CD1c-positive myeloid dendritic cell (primary cell): ENCODE data around the gene TICRR.

Experiments used
- DNase-seq: peaks from one replicate; pipeline ENCODE4 v3.0.0-alpha.2; 2016; ENCODE audit errors: extremely low spot score

TICRR gene

GRCh38 chr15:89654847-89655805 lies 79.9 kb downstream of the TICRR start, which contains the start of gene KIF7:
KIF7 (minus strand) TSS chr15:89655467; CDS start chr15:89652930, 2,537 bp downstream.
- DNase-seq, result no peak

- no peak for DNase-seq
These were observed 81.0 kb downstream of the TICRR start for GRCh38 chr15:89656116-89656815.

GRCh38 chr15:89657686-89658200 lies 82.5 kb downstream of the TICRR start:
- DNase-seq, result no peak

DNA sequence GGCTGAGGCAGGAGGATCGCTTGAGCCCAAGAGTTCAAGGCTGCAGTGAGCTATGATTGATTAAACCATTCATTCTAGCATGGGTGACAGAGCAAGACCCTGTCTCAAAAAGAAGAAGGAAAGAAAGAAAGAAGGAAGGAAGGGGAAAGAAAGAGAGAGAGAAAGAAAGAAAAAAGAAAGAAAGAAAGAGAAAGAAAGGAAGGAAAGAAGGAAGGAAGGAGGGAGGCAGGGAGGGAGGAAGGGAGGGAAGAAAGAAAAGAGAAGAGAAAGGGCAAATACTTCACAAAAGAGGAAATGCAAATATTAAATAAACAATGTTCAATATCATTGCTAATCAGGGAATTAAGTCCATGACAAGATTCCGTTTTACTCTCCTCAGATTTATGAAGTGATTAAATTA lies 84.0 kb downstream of the TICRR start:
- DNase-seq, result no peak

- DNase-seq, result no peak
These were observed 85.3 kb downstream of the TICRR start for GRCh38 chr15:89660556-89660955.

DNA sequence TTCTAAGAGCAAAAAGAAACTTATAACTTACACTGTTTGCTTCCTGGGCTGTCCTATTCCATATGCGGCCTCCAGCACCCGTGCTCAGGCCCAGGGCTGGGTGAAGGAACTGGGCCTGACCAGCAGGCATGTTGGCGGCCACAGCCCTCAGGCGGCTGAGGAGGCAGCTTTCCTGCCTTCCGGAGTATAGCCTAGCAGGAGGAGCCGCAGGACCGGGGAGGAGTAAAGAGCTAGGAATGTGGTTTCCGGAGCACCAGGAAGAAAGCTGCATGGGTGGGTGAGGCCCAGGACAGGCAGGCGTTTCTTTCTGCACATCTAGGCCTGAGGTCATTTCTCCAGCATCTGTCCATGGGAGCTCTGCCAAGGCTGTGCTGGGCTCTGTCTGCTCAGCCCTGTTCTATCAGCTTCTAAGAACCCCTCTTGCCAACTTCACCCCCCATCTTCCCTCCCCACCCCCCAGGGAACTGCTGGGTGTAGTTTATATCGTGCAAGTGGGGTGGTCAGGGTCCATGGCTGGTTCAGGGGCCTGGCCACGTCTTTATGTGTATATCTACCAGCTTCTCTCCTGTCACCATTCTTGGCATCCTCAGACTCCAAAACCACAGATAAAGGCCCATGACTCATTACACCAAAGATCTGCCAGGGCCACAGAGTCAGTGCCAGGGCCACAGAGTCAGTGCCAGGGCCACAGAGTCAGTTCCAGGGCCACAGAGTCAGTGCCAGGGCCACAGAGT lies 87.8 kb downstream of the TICRR start:
- DNase-seq, result no peak

- DNase-seq, result no peak
These were observed 89.4 kb downstream of the TICRR start for GRCh38 chr15:89664441-89665350.

- peak; percentile 41 for DNase-seq
These were observed 90.3 kb downstream of the TICRR start for GRCh38 chr15:89665449-89666181.

GRCh38 chr15:89666184-89666857 lies 91.1 kb downstream of the TICRR start:
- no peak for DNase-seq

DNA sequence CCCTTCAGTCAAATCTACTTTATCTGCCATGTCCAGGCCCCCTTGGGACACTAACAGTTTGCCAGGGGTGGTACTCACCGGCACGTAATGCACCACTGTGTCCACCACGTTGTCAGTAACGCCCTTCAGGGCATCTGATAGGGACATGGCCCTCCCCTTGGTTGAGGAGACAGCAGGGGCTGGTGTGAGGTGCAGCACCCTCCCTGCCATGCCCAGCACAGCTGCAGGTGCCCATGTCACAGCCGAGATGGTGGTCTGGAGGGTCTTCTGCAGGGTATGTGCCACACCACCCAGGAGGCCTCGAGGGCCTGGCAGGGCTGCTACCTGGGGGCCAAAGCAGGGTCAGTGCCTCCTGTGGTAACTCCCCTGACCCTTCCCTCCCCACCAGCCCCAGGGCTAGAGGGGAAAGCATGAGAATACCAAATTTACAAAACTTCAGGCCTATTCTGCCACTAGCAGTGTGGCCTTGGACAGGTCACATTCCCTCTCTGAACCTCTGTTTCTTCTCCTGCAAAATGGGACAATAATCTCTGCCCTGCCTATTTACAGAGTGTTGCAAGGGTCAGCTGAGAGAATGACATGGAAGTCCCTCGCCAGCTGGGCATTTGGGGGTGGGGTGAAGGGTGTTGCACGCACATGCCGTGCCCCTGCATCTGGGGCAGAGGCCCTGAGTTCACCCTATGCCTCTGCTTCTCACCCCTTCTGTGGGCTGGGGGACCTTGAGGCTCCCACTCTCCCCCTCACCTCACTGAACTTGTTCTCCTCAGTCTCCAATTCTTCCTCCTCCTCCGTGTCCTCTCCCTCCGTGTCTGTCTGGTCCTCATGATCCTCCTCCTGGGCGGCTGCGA lies 91.8 kb downstream of the TICRR start:
- no peak for DNase-seq

DNA sequence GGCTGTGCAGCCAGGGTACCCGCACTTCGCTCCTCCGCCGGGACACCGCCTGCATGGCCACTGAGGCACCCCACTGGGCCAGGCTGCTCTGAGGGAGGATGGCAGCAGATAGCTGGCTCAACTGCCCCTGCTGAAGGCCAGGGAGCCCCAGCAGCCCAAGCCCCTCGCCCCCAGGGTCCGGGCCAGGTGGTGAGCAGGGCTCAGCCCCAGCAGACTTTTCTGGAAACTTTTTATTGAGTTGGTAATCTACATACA lies 92.4 kb downstream of the TICRR start:
- DNase-seq, result no peak

DNA sequence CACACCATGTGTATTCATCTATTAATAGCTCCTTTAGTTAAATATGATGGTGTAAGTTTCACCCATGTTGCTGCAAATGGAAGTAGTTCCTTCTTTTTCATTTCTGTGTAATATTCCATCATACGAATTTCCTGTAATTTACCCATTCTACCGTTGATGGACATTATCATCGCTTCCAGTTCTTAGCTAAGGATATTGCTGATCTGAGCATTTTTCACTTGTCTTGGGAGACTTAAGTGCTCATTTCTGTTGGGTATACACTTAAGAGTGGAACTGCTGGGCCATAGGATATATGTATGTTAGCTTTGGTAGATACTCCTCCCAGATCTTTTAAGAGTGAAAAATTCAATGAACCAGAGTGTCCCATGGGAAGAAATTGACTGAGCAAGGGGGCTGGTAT lies 92.9 kb downstream of the TICRR start:
- no peak for DNase-seq

DNA sequence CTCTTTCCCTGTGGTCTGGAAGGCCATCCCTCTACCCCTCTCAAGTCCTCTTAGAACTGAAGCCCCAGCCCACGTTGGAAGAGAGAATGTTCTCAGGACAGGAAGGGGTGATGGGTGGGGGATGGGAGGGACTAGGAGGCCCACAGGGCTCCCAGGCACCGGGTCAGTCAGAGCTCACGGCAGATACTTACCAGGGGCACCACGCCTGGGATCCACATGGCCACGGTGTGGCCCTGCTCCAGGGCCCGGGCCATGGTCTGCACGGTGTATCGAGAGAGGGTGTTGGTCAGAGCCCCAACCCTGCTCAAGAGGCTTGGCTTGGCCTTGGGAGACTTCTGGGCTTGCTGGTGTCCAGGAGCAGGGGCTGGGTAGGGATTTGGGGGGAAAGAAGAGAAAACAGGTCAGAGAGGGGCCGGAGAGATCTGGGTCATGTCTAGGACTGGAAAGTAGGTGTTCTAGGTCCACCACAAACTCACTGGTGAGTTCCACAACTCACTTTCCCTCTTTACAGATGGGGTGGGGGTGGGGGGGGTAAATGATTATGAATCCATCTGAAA lies 94.1 kb downstream of the TICRR start:
- no peak for DNase-seq

DNA sequence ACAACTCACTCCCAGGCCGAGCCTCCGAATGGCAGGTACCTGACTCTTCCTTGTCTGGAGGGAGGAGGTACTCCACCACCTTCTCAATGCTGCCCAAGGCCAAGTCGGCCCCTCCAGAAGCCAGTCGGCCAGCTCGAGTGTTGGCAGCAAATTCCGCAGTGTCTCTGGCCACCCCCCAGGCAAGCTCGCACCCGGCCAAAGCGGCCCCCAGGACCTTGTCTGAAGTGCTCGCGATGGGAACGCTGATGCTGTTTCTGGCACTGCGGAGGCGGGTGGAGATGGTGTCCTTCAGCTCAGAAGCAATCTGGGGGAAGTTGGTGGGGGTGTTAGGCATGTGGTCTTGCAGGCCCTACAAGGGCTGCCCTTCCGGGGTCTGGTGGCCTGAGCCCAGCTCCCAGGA lies 94.7 kb downstream of the TICRR start:
- no peak for DNase-seq

- DNase-seq, result no peak
These were observed 95.8 kb downstream of the TICRR start for GRCh38 chr15:89670971-89671560.

- no peak for DNase-seq
These were observed 96.4 kb downstream of the TICRR start for GRCh38 chr15:89671687-89672086.

GRCh38 chr15:89672221-89673164 lies 97.2 kb downstream of the TICRR start:
- DNase-seq, result no peak
